Measurements from ENCODE around the gene HBA1. TPM values are rescaled to one million over a fixed set of nuclear protein-coding genes. Genes with fewer than 3 reads are reported as not detected.

HBA1 gene
- total and polyA plus RNA-seq, 9 of the 15 experiments (the other 6 are each of a cell fraction or from before 2014, with no cell fraction given): 128 to 2,388 (median 380) TPM

DNA sequence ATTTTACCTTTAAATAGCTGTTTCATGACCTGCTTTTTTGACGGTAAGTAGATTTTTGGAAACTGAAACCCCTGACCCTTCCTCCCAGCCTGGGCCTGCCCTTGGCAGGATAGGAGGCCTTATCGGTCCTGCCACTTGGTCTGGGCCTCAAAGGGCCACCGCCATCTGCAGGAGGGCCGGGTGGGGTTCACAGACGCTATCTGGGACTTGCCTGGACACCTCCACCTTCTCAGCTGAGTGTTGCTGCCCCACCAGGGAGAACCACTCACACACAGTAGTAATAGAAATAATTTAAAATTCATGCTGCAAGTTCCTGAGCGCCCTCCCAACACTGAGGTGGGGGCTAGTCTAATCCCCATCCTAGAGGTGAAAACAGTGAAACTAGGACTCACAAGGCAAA lies 33.4 kb upstream of the HBA1 start (continued):
- TF ChIP-seq, protein P1, sequence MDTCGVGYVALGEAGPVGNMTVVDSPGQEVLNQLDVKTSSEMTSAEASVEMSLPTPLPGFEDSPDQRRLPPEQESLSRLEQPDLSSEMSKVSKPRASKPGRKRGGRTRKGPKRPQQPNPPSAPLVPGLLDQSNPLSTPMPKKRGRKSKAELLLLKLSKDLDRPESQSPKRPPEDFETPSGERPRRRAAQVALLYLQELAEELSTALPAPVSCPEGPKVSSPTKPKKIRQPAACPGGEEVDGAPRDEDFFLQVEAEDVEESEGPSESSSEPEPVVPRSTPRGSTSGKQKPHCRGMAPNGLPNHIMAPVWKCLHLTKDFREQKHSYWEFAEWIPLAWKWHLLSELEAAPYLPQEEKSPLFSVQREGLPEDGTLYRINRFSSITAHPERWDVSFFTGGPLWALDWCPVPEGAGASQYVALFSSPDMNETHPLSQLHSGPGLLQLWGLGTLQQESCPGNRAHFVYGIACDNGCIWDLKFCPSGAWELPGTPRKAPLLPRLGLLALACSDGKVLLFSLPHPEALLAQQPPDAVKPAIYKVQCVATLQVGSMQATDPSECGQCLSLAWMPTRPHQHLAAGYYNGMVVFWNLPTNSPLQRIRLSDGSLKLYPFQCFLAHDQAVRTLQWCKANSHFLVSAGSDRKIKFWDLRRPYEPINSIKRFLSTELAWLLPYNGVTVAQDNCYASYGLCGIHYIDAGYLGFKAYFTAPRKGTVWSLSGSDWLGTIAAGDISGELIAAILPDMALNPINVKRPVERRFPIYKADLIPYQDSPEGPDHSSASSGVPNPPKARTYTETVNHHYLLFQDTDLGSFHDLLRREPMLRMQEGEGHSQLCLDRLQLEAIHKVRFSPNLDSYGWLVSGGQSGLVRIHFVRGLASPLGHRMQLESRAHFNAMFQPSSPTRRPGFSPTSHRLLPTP (IDR thresholded peaks at IDR 0.05; ENCODE audit: borderline replicate concordance, extremely low read depth, insufficient read length): no peak
- TF ChIP-seq ZNF146 (CRISPR knock-in tag; IDR thresholded peaks at IDR 0.05; ENCODE audit: unreplicated experiment): no peak
- TF ChIP-seq, protein P2, sequence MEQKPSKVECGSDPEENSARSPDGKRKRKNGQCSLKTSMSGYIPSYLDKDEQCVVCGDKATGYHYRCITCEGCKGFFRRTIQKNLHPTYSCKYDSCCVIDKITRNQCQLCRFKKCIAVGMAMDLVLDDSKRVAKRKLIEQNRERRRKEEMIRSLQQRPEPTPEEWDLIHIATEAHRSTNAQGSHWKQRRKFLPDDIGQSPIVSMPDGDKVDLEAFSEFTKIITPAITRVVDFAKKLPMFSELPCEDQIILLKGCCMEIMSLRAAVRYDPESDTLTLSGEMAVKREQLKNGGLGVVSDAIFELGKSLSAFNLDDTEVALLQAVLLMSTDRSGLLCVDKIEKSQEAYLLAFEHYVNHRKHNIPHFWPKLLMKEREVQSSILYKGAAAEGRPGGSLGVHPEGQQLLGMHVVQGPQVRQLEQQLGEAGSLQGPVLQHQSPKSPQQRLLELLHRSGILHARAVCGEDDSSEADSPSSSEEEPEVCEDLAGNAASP (IDR thresholded peaks at IDR 0.05): no peak
- TF ChIP-seq SNRNP70 (optimal IDR thresholded peaks at IDR 0.05; ENCODE audit: low read depth, low read length): no peak
- TF ChIP-seq, protein P3, sequence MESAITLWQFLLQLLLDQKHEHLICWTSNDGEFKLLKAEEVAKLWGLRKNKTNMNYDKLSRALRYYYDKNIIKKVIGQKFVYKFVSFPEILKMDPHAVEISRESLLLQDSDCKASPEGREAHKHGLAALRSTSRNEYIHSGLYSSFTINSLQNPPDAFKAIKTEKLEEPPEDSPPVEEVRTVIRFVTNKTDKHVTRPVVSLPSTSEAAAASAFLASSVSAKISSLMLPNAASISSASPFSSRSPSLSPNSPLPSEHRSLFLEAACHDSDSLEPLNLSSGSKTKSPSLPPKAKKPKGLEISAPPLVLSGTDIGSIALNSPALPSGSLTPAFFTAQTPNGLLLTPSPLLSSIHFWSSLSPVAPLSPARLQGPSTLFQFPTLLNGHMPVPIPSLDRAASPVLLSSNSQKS (CRISPR knock-in tag; IDR thresholded peaks at IDR 0.05): no peak
- TF ChIP-seq SMAD2 (IDR thresholded peaks at IDR 0.05; ENCODE audit: low read depth, low read length): no peak
- TF ChIP-seq PCBP1 (IDR thresholded peaks at IDR 0.05; ENCODE audit: low read depth, low read length, poor library complexity, severe bottlenecking): no peak
